NCI-H1436 (cell line): Measurements from ENCODE around the gene KCNH4.

Experiments used
- DNase-seq: peaks from one replicate; lab custom pipeline; 2025; lab: John Stamatoyannopoulos, UW

KCNH4 gene

DNA sequence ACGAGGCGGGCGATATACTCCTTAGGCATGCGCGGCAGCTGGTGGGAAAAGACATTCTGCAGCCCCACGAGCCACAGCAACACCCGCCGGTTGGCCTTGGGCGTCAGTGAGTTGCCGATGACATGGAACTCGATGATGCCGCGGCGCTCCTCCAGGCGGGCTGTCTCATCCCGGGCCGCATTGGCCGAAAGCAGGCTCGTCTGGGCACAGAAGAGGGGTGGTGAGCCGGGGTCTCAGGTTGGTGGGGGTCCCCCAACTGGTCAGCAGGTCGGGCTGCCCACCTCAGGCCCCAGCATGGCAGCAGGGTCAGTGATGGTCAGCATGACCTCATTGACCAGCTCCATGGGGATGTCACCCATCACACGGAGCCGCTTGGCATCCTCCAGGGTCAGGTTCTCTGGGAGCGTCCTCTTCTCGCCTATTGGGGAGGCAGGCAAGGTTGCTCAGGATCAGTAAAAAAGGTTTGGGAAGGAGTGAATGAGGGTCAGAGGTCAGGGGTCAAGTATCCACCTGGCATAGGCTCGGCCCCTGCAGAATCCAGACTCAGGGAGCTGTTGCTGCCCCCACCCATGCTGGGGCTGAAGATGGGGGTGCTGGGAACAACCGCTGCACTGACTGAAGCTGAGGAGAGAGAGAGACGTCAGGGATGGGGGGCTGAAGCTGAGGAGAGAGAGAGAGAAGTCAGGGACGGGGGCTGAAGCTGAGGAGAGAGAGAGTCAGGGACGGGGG is 63.4 kb downstream of the KCNH4 start:
- DNase-seq = no peak

DNA sequence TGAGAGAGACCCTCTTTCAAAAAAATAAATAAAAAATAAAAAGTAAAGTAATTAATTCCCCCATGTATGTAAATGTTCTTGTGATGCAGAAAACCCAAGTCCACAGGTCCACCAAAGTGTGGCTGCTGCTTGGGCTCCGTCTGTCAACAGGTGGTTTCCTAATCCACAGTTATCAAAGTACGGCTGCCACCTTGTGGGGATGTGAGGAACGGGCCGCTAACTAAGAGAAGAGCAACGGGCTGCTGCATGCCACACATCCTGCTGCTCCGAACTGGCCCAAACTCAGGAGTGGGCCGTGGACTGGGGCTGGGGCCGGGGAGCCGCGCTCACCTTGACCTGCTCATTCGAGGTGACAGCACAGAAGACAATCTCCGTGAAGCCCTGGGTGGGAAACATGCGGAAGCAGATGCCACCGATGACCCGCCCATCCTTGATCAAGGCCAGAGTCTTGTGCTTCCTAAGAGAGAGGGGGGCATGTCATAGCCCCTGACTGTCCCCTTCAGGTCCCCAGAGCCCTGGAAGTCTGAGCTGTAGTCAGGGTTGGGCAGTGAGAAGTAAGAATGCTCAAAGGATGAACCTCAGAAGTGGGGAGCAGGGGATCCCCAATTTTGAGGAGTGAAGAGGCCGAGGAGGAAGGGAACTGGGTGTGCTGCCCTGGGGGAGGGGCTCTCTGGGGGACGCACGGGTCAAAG is 64.1 kb downstream of the KCNH4 start:
- DNase-seq = peak; percentile 83

DNA sequence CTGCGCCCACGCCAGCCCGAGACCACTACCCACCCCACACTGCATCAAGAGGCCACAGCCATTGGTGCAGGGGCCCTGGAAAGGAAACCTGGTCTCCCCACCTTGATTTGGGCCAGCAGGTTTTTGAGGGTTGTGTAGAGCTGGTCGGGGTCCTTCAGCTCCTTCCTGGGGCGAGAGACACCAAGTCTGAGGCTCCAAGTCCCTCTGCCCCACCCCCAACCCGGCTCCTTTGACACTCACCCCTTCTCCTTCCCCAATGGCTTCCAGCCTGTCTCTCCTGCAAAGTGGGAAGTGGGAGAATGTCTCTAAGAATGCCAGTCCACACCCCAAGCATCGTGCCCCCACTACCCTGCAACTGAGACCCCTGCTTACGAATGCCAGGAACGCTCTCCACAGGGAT is 66.8 kb downstream of the KCNH4 start:
- no peak for DNase-seq

DNA sequence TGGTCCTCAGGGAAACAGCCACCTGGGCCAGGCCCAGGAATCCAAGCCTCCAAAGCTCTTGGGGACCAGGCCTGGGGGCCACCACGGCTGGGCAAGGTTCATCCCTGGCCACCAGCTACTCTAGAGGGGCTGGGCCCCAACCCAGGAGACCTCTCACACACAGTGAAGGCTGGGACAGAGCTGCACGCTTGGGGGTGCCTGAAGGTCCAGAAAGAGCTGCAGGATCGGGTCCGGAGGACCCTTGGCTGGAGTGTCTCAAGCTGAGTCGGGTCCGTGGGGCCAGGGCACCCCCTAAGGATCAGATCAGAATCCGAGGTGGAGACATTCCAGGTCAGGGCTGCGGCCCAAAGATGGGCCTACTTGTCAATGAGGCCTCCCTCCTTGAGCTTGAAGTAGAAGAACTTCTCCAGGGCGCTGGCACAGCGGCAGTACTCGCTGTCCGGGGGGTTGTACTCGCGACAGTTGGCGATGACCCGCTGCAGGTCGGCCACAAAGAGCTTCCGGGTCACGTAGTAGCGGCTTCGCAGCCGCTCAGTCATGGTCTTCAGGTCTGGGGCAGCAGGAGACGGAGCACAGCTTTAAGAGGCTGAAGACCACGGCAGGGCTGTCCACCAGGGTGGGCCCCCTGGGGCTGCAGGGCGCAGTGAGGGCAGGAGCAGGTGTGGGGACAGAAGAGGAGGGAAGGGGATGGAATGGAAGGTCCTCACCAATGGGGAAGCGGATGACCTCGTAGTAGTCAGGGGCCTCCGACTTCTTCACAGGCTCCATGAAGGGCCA is 67.5 kb downstream of the KCNH4 start:
- no peak for DNase-seq

DNA sequence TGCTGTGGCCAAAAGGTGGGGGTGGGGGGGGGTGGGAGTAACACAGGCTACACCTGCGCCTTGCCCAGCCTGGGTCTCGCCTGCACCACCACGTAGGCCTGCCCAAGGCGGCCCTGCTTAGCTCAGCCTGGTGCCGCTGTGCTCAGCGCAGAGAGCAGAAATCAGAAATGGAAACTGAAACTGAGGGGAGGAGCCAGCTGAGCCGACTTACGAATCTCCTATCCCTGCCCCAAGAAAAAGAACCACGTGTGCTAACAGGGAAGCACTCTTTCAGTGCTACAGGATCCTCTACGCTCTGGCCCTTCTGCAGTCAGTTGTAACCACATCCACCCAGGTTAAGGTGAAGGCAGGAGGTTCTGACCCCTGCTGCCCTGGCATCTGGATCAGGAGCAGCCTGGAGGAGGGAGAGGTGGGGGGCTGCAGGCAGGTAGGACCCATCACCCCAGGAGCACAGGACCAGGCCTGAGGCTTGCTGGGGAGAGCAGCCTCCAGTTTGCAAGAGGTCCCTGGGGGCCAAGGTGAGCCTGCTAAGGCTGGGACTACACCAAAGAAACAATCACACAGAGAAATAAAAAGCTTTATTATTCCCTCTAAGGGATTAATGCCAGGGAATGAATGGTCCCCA is 68.3 kb downstream of the KCNH4 start, which contains the start of gene DHX58:
Gene DHX58 (minus strand): TSS at position 163 of the 625 bp plus-strand sequence. CDS start 822 bp downstream, outside the sequence.
- DNase-seq = peak; percentile 83

DNA sequence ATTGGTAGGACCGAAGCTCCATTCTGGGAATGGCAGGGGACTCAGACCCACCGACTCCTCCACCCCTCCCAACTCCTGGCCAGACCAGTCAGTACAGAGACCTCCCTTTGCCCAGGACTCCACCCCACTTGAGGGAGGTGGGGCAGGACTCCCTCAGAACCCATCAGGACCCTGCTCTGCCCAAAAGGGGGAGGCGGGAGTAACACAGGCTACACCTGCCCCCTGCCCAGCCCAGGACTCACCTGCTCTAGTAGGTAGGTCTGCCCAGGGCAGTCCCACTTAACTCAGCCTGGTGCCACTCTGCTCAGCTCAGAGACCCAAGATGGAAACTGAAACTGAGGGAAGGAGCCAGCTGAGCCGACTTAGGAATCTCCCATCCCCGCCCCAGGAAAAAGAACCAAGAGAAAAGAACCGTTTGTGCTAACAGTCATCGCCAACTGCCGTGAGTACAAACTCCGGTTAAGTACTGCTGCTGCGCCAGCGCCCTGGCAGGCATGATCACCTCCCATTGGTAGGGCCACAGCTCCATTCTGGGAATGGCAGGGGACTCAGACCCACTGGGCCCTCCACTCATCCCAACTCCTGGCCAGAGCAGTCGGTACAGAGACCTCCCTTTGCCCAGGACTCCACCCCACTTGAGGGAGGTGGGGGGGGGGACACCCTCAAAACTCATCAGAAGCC is 68.9 kb downstream of the KCNH4 start:
- peak; percentile 17 for DNase-seq

DNA sequence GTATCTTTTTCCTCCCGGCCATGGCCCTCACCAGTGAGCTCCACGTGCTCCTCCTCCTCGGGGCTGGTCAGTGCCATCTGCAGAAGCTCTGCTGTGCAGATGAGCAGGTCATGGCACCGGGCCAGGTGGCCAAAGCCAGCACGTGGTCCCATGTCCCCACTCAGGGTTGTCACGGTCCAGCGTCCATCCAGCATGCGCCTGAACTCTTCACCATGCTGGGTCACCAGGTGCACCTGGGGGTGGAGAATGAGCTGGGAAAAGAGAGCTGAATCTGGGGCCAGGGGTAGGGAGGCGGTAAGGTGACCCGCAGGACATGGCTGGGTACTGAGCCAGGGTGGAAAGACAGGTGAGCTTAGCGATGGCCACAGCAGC is 69.7 kb downstream of the KCNH4 start:
- no peak for DNase-seq

DNA sequence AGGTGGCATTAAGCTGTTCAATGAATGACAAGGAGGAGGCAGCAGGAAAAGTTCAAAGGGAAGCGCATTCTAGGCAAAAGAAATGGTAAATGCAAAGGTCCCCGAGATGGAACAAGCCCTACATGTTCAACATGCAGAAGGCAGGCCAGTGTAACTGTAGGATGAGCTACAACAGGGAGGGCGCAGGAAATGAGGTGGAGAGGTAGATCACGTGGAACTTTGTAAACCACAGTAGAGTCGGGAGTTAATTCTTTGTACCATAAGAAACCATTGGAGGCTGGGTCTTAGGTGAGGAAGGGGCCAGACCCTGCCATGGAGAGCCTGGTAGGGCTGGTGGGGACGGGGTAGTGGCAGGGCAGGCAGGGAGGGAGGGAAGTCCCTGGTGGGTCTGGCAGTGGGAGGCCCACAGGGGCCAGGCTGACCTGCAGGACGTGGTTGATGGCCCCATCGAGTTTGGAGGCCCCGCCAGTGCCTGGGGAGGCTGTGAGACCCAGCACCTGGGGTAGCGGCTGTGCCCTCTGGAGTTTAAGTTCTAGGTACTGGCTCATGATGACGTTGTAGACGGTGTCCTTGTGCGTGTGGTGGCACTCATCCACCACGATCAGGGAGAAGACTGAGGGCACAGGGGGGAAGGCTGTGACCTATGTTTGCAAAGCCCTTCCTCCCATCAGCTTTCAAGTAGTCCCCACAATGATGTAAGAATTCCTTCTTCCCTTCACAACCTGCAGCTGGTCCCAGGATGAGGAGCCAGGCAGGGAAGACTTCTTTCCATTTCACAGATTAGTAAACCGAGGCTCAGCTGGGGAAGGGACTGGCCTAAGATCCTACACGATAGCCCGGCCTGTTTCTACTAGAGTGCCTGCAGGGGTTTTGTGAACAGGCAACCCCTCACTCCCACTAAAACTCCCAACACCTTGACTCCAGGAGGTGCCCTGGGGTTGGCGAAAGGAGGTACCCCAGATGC is 70.4 kb downstream of the KCNH4 start:
- no peak for DNase-seq

DNA sequence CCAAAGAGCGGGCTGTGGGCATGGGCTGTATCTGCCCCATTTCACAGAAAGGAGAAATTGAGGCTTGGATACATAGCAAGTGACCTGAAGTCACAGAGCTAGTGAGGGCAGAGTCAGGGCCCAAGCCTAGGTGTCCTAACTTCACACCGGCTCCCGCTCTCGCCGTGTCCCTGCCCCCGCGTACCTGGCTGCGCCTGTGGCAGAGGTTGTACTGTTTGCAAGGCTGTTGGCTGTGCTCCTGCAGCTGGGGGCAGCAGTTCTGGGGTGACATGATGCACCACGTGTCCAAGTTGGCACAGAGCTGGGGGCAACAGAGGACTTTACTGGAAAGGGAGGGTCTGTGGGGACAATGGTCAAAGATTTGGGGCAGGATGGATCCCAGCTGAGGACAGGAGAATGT is 71.9 kb downstream of the KCNH4 start:
- no peak for DNase-seq

DNA sequence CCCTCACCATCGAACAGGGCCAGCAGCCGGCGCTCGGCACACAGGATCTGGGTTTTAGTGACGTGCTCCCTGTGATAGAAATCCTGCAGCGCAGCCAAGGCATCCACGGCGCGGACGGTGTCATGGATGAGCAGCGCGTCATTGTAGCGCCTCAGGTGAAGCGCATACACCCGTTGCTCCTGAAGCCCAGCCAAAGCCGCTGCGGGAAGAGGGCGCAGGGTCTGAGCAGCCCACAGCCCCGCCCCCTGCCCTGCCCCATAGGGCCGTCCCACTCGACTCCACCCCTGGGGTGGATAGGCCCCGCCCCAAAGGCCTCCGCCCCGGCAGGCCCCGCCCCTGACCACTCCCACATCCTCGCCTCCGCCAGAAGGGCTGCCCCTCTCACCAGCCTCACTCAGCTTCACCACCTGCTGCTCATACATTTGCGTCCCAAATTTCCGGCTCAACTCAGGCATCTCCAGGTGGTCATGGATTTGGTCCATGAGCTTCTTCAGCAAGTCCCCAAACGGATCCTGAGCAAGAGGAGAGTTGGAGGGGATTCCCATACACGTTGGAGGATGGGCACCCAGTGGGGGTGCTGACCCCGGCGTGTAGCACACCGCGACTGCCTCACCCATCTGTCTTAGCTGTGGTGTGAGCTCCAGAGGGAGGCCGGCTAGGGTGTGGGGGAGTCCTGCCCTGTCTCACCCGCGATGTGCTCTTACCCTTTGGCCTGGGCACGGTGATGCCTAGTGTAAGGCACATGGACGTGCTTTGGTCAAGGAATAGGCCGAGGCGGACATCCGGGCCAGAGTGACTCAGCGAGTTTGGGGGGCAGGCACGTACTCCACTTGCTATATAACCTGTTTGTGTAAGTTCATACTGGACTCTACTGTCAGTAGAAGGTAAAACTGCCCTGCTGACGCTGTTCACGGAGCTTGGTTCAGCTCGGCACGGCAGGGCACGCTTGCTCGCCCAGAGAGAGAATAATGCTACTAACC is 73.1 kb downstream of the KCNH4 start:
- no peak for DNase-seq

DNA sequence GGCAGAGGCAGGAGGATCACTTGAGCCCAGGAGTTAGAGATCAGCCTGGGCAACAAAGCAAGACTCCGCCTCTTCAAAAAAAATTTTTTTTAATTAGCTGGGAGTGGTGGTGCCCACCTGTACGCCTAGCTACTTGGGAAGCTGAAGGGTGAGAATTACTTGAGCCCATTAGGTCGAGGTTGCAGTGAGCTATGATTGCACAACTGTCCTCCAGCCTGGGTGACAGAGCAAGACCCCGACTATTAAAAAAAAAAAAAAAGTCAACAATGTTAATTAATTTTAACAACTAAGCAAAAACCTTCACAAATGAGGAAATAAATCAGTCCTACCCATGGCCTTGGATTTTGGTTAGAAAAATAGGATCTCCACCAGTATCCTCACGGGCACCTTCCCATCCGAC is 73.8 kb downstream of the KCNH4 start:
- DNase-seq = no peak
